Thymus (tissue), 11 donors: Measurements from ENCODE around the gene PRSS53. TPM values are rescaled to one million over a fixed set of nuclear protein-coding genes. Genes with fewer than 3 reads are reported as not detected.

ENCODE experiments used
- DNase-seq, 9 donors: peaks; one replicate each; pipeline ENCODE4 v3.0.0-alpha.2; 2013; ENCODE audit warnings: low spot score in 9 of 9, low read depth in 6 of 9, missing footprints in 1 of 9
- H3K27ac ChIP-seq, 2 donors: one replicate each; pipeline ENCODE4 v1.5.1; 2013; ENCODE audit warnings: control low read depth in 1 of 2, low read depth in 1 of 2, low read length in 1 of 2, mild to moderate bottlenecking in 1 of 2, moderate library complexity in 1 of 2
- H3K27me3 ChIP-seq, 2 donors: one replicate each; pipeline ENCODE4 v1.5.1; 2013; ENCODE audit warnings: low read length in 1 of 2; ENCODE audit not compliant: control insufficient read depth in 2 of 2, insufficient read depth in 1 of 2
- H3K36me3 ChIP-seq, 2 donors: one replicate each; pipeline ENCODE4 v1.5.1; 2013; ENCODE audit warnings: low read length in 1 of 2, mild to moderate bottlenecking in 1 of 2, moderate library complexity in 1 of 2; ENCODE audit not compliant: control insufficient read depth in 2 of 2, insufficient read depth in 2 of 2
- H3K4me1 ChIP-seq, 2 donors: one replicate each; pipeline ENCODE4 v1.5.1; 2013; ENCODE audit warnings: low read length in 2 of 2; ENCODE audit not compliant: control insufficient read depth in 2 of 2, insufficient read depth in 2 of 2
- H3K4me3 ChIP-seq, 2 donors: one replicate each; pipeline ENCODE4 v1.5.1; 2013; ENCODE audit warnings: low read length in 2 of 2, control low read depth in 1 of 2, mild to moderate bottlenecking in 1 of 2
- H3K9me3 ChIP-seq, 2 donors: one replicate each; pipeline ENCODE4 v1.5.1; 2013; ENCODE audit warnings: low read length in 1 of 2, mild to moderate bottlenecking in 1 of 2; ENCODE audit not compliant: control insufficient read depth in 2 of 2, insufficient read depth in 1 of 2
- WGBS: extraction: QIAGEN DNeasy Blood & Tissue Kit; methylation state at CpG from one replicate; pipeline ENCODE4 v1.1.7; 2013; 5-methylcytosine and 5-hydroxymethylcytosine counted together
- polyA plus RNA-seq: library from polyadenylated mRNA; stranded (reverse); fragments of 200-250 nt; gene quantifications from one replicate; pipeline ENCODE4 v1.2.3, GENCODE V29; 2013
- total RNA-seq: library from RNA; stranded (reverse); fragments of 120-200 nt; gene quantifications from one replicate; pipeline ENCODE4 v1.2.4, GENCODE V29; 2013
- donor health status: healthy.

The PRSS53 gene
- total and polyA plus RNA-seq, 2 donors, result 0.90 to 2.9 TPM

- H3K4me3 ChIP-seq, result no peak overlapping the region
- H3K27me3 ChIP-seq, result no peaks in the 10 kb centered on the region
- H3K4me1 ChIP-seq, result peaks cover 2 to 17% of the 10 kb centered on the region in 2 donors
- H3K27ac ChIP-seq, result peak overlapping the region; percentile 12 to 13
- WGBS, result 93% methylated on average over 4 of the region's 4 CpGs
- DNase-seq, result no peak
- H3K36me3 ChIP-seq, result peaks cover 26 to 32% of the 10 kb centered on the region in 2 donors
- no peaks in the 10 kb centered on the region for H3K9me3 ChIP-seq
These were observed 23.8 kb downstream of the PRSS53 start for GRCh38 chr16:31064882-31065461.

GRCh38 chr16:31063843-31064611, 24.7 kb downstream of the PRSS53 start:
- H3K27ac ChIP-seq, result no peak overlapping the region
- H3K27me3 ChIP-seq, result no peaks in the 10 kb centered on the region
- peak in 3 of 9 donors; percentile 5 to 23 (median 17) for DNase-seq
- H3K4me3 ChIP-seq, result no peak overlapping the region
- 79% methylated on average over 56 of the region's 56 CpGs for WGBS
- no peaks in the 10 kb centered on the region for H3K9me3 ChIP-seq
- peaks cover 26 to 32% of the 10 kb centered on the region in 2 donors for H3K36me3 ChIP-seq
- peaks cover 2 to 17% of the 10 kb centered on the region in 2 donors for H3K4me1 ChIP-seq

GRCh38 chr16:31063495-31063842, 25.3 kb downstream of the PRSS53 start:
- H3K9me3 ChIP-seq, result no peaks in the 10 kb centered on the region
- no peaks in the 10 kb centered on the region for H3K27me3 ChIP-seq
- WGBS, result 98% methylated on average over 9 of the region's 9 CpGs
- peaks cover 2 to 17% of the 10 kb centered on the region in 2 donors for H3K4me1 ChIP-seq
- H3K36me3 ChIP-seq, result peaks cover 26 to 32% of the 10 kb centered on the region in 2 donors
- no peak for DNase-seq
- H3K4me3 ChIP-seq, result no peak overlapping the region
- H3K27ac ChIP-seq, result no peak overlapping the region

- no peaks in the 10 kb centered on the region for H3K9me3 ChIP-seq
- H3K36me3 ChIP-seq, result peaks cover 26 to 36% of the 10 kb centered on the region in 2 donors
- DNase-seq, result no peak
- no peaks in the 10 kb centered on the region for H3K27me3 ChIP-seq
- H3K4me3 ChIP-seq, result no peak overlapping the region
- 98% methylated on average over 54 of the region's 54 CpGs for WGBS
- H3K4me1 ChIP-seq, result peaks cover 2 to 17% of the 10 kb centered on the region in 2 donors
- H3K27ac ChIP-seq, result no peak overlapping the region
These were observed 26.8 kb downstream of the PRSS53 start for GRCh38 chr16:31061813-31062440.

- Histone ChIP-seq H3K27me3 (no peaks in the 10 kb centered on the region), H3K27ac (no peak overlapping the region), H3K9me3 (no peaks in the 10 kb centered on the region), H3K36me3 (peaks cover 26 to 36% of the 10 kb centered on the region in 2 donors), H3K4me3 (no peak overlapping the region), H3K4me1 (peaks cover 2 to 17% of the 10 kb centered on the region in 2 donors)
- 97% methylated on average over 42 of the region's 42 CpGs for WGBS
- DNase-seq, result no peak
These were observed 27.5 kb downstream of the PRSS53 start for GRCh38 chr16:31061126-31061812.

- Histone ChIP-seq H3K4me3 (no peak overlapping the region), H3K9me3 (no peaks in the 10 kb centered on the region), H3K4me1 (no peaks in the 10 kb centered on the region), H3K36me3 (peaks cover 0 to 10% of the 10 kb centered on the region in 2 donors), H3K27me3 (no peaks in the 10 kb centered on the region), H3K27ac (no peak overlapping the region)
- WGBS, result over 99% methylated on average over 4 of the region's 4 CpGs
- no peak for DNase-seq
These were observed 33.1 kb downstream of the PRSS53 start for GRCh38 chr16:31055613-31056012.

- no peaks in the 10 kb centered on the region for H3K27me3 ChIP-seq
- no peaks in the 10 kb centered on the region for H3K36me3 ChIP-seq
- 88% methylated on average over 2 of the region's 2 CpGs for WGBS
- no peak overlapping the region for H3K27ac ChIP-seq
- DNase-seq, result no peak
- no peaks in the 10 kb centered on the region for H3K4me1 ChIP-seq
- no peaks in the 10 kb centered on the region for H3K9me3 ChIP-seq
- no peak overlapping the region for H3K4me3 ChIP-seq
These were observed 36.6 kb downstream of the PRSS53 start for GRCh38 chr16:31052114-31052513.

- H3K9me3 ChIP-seq, result no peaks in the 10 kb centered on the region
- H3K27ac ChIP-seq, result no peak overlapping the region
- H3K27me3 ChIP-seq, result no peaks in the 10 kb centered on the region
- WGBS, result 93% methylated on average over 10 of the region's 10 CpGs
- H3K4me3 ChIP-seq, result no peak overlapping the region
- no peaks in the 10 kb centered on the region for H3K36me3 ChIP-seq
- no peaks in the 10 kb centered on the region for H3K4me1 ChIP-seq
- DNase-seq, result no peak
These were observed 38.3 kb downstream of the PRSS53 start for GRCh38 chr16:31050280-31051030.
